Panc1 (cell line): ENCODE results near the gene NTRK1. TPM values are rescaled to one million over a fixed set of nuclear protein-coding genes. Genes with fewer than 3 reads are reported as not detected.

Source experiments
- ATAC-seq: fragments of 200-7000 bp; cut with Tn5 transposase; 2 replicates; pipeline ENCODE4 v1.9.1; 2020; ENCODE audit warnings: mild to moderate bottlenecking, moderate library complexity
- BruUV-seq: library from RNA; stranded (reverse); fragments of 400-500 nt; replicated peaks from 2 replicates; lab custom pipeline; 2021; lab: Mats Ljungman, UMichigan
- CTCF ChIA-PET: fragments of 300-600 bp; sonication (Branson Sonifier 250); formaldehyde crosslinking; loops from one replicate; lab custom pipeline; 2022; ENCODE audit warnings: antibody characterized with exemption; lab: Charles Lee
- POLR2A ChIA-PET: fragments of 300-600 bp; sonication (Branson Sonifier 250); formaldehyde crosslinking; loops from one replicate; lab custom pipeline; 2022; ENCODE audit warnings: antibody characterized with exemption; lab: Charles Lee
- DNase-seq: peaks from one replicate; pipeline ENCODE4 v3.0.0-alpha.2; 2010; ENCODE audit warnings: low read depth, low spot score
- H3K27ac ChIP-seq: 2 replicates; pipeline ENCODE4 v1.5.1; 2011; ENCODE audit warnings: mild to moderate bottlenecking, low read length, inconsistent platforms
- H3K27me3 ChIP-seq: fragments of 200-500 bp; sonication (Bioruptor generic); 2 replicates; pipeline ENCODE4 v1.6.0; 2014; ENCODE audit warnings: low read length, inconsistent platforms; ENCODE audit not compliant: control insufficient read depth, insufficient read depth
- H3K36me3 ChIP-seq: fragments of 200-500 bp; sonication (Bioruptor generic); 2 replicates; pipeline ENCODE4 v1.5.1; 2014; ENCODE audit warnings: inconsistent platforms, mild to moderate bottlenecking, low read length, moderate library complexity; ENCODE audit not compliant: control insufficient read depth, insufficient read depth
- H3K4me1 ChIP-seq: 2 replicates; pipeline ENCODE4 v1.5.1; 2011; ENCODE audit warnings: inconsistent platforms, mild to moderate bottlenecking, low read length, moderate library complexity; ENCODE audit not compliant: control insufficient read depth, insufficient read depth
- H3K4me3 ChIP-seq, 2 experiments: 2 replicates each; pipeline ENCODE4 v1.5.1; 2011 to 2012; ENCODE audit warnings: low read depth in 2 of 2, low read length in 2 of 2, mild to moderate bottlenecking in 2 of 2, inconsistent platforms in 1 of 2, moderate library complexity in 1 of 2
- H3K9me3 ChIP-seq: fragments of 200-500 bp; sonication (Bioruptor generic); 2 replicates; pipeline ENCODE4 v1.5.1; 2014; ENCODE audit warnings: low read depth, mild to moderate bottlenecking, inconsistent platforms, low read length, moderate library complexity; ENCODE audit not compliant: control insufficient read depth, insufficient read depth
- CTCF ChIP-seq: fragments of 450-650 bp; IDR thresholded peaks from 2 replicates; pipeline ENCODE4 v1.5.1; 2017; ENCODE audit warnings: mild to moderate bottlenecking
- POLR2AphosphoS5 ChIP-seq: IDR thresholded peaks from 2 replicates; pipeline ENCODE4 v1.6.1; 2012; ENCODE audit warnings: mild to moderate bottlenecking, low read depth, low read length, moderate library complexity
- REST ChIP-seq, 2 experiments: IDR thresholded peaks; 2 replicates each; pipeline ENCODE4 v1.6.1; 2011 to 2012; ENCODE audit warnings: low read depth in 2 of 2, control low read depth in 1 of 2, low read length in 1 of 2, mild to moderate bottlenecking in 1 of 2, moderate library complexity in 1 of 2; ENCODE audit not compliant: insufficient read depth in 1 of 2
- SIN3A ChIP-seq: IDR thresholded peaks from 2 replicates; pipeline ENCODE4 v1.6.1; 2012; ENCODE audit warnings: low read depth, mild to moderate bottlenecking, low read length, moderate library complexity, borderline replicate concordance; ENCODE audit not compliant: insufficient read depth
- TCF7L2 ChIP-seq: IDR thresholded peaks from 2 replicates; pipeline ENCODE4 v1.6.1; 2011; ENCODE audit warnings: mild to moderate bottlenecking, low read depth, low read length, inconsistent platforms
- in situ Hi-C: cut with HindIII; loops from 2 replicates; pipeline ENCODE4 v1.10.0; 2016; ENCODE audit warnings: low sequenced_read_pairs, low pct_unique_long_range_greater_than_20kb
- intact Hi-C: fragments of 100-400 bp; cut with micrococcal nuclease; formaldehyde crosslinking; loops from one replicate; pipeline ENCODE4 v1.10.0; 2022; ENCODE audit not compliant: unreplicated experiment
- total RNA-seq: library from RNA; stranded (reverse); gene quantifications from one replicate; pipeline ENCODE4 v1.2.1, GENCODE V29; 2021; ENCODE audit not compliant: unreplicated experiment

Gene NTRK1
- total RNA-seq, 1 experiment from 2014 or later = 0.21 TPM

GRCh38 chr1:156822680-156823079 is 38.0 kb upstream of the NTRK1 start:
- in situ Hi-C loops = no loop called here
- Histone ChIP-seq H3K27me3 (peaks cover 10% of the 10 kb centered on the region), H3K4me3 (no peak overlapping the region), H3K36me3 (no peaks in the 10 kb centered on the region), H3K4me1 (no peaks in the 10 kb centered on the region), H3K9me3 (no peaks in the 10 kb centered on the region), H3K27ac (no peak overlapping the region)
- intact Hi-C loops = no loop called here
- ATAC-seq (no peak), DNase-seq (no peak)
- POLR2A ChIA-PET = interaction anchor here (0.6 kb wide), 1 partner anchor 191 kb away, joined by 9 read pairs; no protein-coding TSS in a partner anchor
- TF ChIP-seq SIN3A (no peak), TCF7L2 (no peak), POLR2AphosphoS5 (no peak), REST (IDR thresholded peaks at IDR 0.05; ENCODE audit: insufficient read depth in 1 of 2, low read depth in 2 of 2, low read length in 1 of 2) (no peak), CTCF (no peak)
- CTCF ChIA-PET = interaction anchor here (0.6 to 2.2 kb wide), 4 partner anchors 12 to 38 kb away, joined by 3 to 10 read pairs (median 7); no protein-coding TSS in a partner anchor
- no TSS peak for BruUV-seq

DNA sequence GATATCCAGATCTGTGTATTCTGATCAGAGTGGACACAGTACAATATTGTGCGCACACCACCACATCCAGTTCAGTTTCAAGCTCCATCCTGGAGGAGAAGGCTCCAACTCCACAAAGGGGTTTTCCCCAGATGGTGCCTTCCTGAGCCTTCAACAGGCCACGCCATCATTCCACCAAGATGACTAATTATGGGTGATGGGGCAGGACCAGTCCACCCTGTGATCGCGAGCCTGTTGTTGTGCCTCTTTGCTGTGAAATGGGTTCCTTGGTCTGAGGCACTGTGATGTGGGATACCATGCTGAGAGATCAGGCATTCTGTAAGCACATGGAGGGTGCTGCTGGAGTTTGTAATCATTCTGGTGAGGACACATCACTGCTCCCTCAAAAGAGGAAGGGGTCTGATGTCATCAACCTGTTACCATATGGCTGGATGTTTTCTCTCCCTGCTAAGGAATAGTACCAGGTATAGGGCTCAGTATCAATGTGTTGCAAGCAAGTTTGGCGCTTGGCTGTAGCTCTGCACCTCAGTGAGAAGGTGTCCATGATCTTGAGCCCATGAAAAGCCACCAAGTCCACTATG is 37.4 kb upstream of the NTRK1 start:
- no peak overlapping the region for H3K27ac ChIP-seq
- in situ Hi-C loops = no loop called here
- no peak overlapping the region for H3K4me3 ChIP-seq
- no peaks in the 10 kb centered on the region for H3K4me1 ChIP-seq
- H3K27me3 ChIP-seq = peaks cover 10% of the 10 kb centered on the region
- POLR2A ChIA-PET = no interaction called here
- ATAC-seq (no peak), DNase-seq (no peak)
- TF ChIP-seq TCF7L2 (no peak), SIN3A (no peak), REST (IDR thresholded peaks at IDR 0.05; ENCODE audit: insufficient read depth in 1 of 2, low read depth in 2 of 2, low read length in 1 of 2) (no peak), CTCF (no peak), POLR2AphosphoS5 (no peak)
- no TSS peak for BruUV-seq
- H3K9me3 ChIP-seq = no peaks in the 10 kb centered on the region
- no peaks in the 10 kb centered on the region for H3K36me3 ChIP-seq
- intact Hi-C loops = no loop called here
- CTCF ChIA-PET = interaction anchor here (2.2 kb wide), 1 partner anchor 16 kb away, joined by 10 read pairs; no protein-coding TSS in a partner anchor
